DOHH2 (cell line): ENCODE results near the gene SEC63.

Source experiments
- H3F3A ChIP-seq: fragments of 200-600 bp; sonication (generic), shearing (Covaris generic); 2 replicates; pipeline ENCODE4 v1.6.0; 2016; ENCODE audit warnings: antibody characterized with exemption, mild to moderate bottlenecking; ENCODE audit not compliant: control insufficient read depth, insufficient read depth
- H3K27ac ChIP-seq: fragments of 200-600 bp; sonication (generic); 2 replicates; pipeline ENCODE4 v1.5.1; 2014; ENCODE audit warnings: low read depth, mild to moderate bottlenecking, low read length, moderate library complexity
- H3K27me3 ChIP-seq: fragments of 200-600 bp; sonication (generic); 2 replicates; pipeline ENCODE4 v1.6.1; 2014; ENCODE audit warnings: mild to moderate bottlenecking, low read length, mixed read lengths; ENCODE audit not compliant: control insufficient read depth
- H3K36me3 ChIP-seq: fragments of 200-600 bp; sonication (generic); 2 replicates; pipeline ENCODE4 v1.6.1; 2014; ENCODE audit warnings: mild to moderate bottlenecking, low read length, moderate library complexity, mixed read lengths; ENCODE audit not compliant: control insufficient read depth
- H3K4me1 ChIP-seq: fragments of 200-600 bp; sonication (generic); 2 replicates; pipeline ENCODE4 v1.6.1; 2014; ENCODE audit warnings: mild to moderate bottlenecking, low read length, mixed read lengths; ENCODE audit not compliant: control insufficient read depth
- H3K4me2 ChIP-seq: fragments of 200-600 bp; sonication (generic); 2 replicates; pipeline ENCODE4 v1.6.0; 2014; ENCODE audit warnings: mild to moderate bottlenecking, low read length, moderate library complexity
- H3K4me3 ChIP-seq: fragments of 200-600 bp; sonication (generic); 2 replicates; pipeline ENCODE4 v1.5.1; 2014; ENCODE audit warnings: mild to moderate bottlenecking, low read length, mixed read lengths
- H3K79me2 ChIP-seq: fragments of 200-600 bp; sonication (generic); 2 replicates; pipeline ENCODE4 v1.6.1; 2014; ENCODE audit warnings: mild to moderate bottlenecking, low read length, mixed read lengths; ENCODE audit not compliant: control insufficient read depth
- H3K9me2 ChIP-seq: fragments of 200-600 bp; sonication (generic); replicated peaks from 2 replicates; pipeline ENCODE4 v1.6.1; 2014; ENCODE audit warnings: mild to moderate bottlenecking, low read length, mixed read lengths; ENCODE audit not compliant: control insufficient read depth
- H3K9me3 ChIP-seq: fragments of 200-600 bp; sonication (generic); 2 replicates; pipeline ENCODE4 v1.6.1; 2014; ENCODE audit warnings: antibody characterized with exemption, low read length, mixed read lengths; ENCODE audit not compliant: control insufficient read depth, insufficient read depth
- H4K20me1 ChIP-seq: fragments of 200-600 bp; sonication (generic); 2 replicates; pipeline ENCODE4 v1.6.0; 2014; ENCODE audit warnings: low read depth, mild to moderate bottlenecking, antibody characterized with exemption, low read length, moderate library complexity; ENCODE audit not compliant: control insufficient read depth, insufficient read depth
- CTCF ChIP-seq: fragments of 200-600 bp; sonication (generic); IDR thresholded peaks from one replicate; pipeline ENCODE4 v1.5.1; 2014; ENCODE audit warnings: antibody characterized with exemption, mild to moderate bottlenecking, low read depth, low read length; ENCODE audit not compliant: poor library complexity, severe bottlenecking
- EZH2phosphoT487 ChIP-seq: fragments of 200-600 bp; sonication (generic); IDR thresholded peaks from 2 replicates; pipeline ENCODE4 v1.6.1; 2017; ENCODE audit warnings: borderline replicate concordance, mild to moderate bottlenecking, antibody characterized with exemption, low read length, moderate library complexity, mixed read lengths

The SEC63 gene

GRCh38 chr6:107943626-107944439 is 14.2 kb downstream of the SEC63 start:
- Histone ChIP-seq H3K9me2 (no peaks in the 10 kb centered on the region), H4K20me1 (peaks cover 9% of the 10 kb centered on the region; the same call in 1 of the 2 replicates), H3K79me2 (peaks cover 96% of the 10 kb centered on the region), H3K27me3 (no peaks in the 10 kb centered on the region), H3F3A (no peaks in the 10 kb centered on the region), H3K4me3 (no peak overlapping the region), H3K36me3 (peaks cover 15% of the 10 kb centered on the region; the same call in 1 of the 2 replicates), H3K4me1 (peaks cover 8% of the 10 kb centered on the region), H3K27ac (no peak overlapping the region), H3K4me2 (no peak overlapping the region; the same call in 1 of the 2 replicates), H3K9me3 (no peaks in the 10 kb centered on the region)
- TF ChIP-seq EZH2phosphoT487 (no peak), CTCF (no peak)

GRCh38 chr6:107942142-107942541 is 15.9 kb downstream of the SEC63 start:
- Histone ChIP-seq H3K79me2 (peaks cover 96% of the 10 kb centered on the region), H3K4me2 (no peak overlapping the region), H3K9me2 (no peaks in the 10 kb centered on the region), H3K4me1 (peaks cover 14% of the 10 kb centered on the region), H3K36me3 (peaks cover 17% of the 10 kb centered on the region; the same call in 1 of the 2 replicates), H3K4me3 (no peak overlapping the region), H3K27ac (no peak overlapping the region), H3K9me3 (no peaks in the 10 kb centered on the region), H4K20me1 (peaks cover 7% of the 10 kb centered on the region; the same call in 1 of the 2 replicates), H3F3A (0 out of 2 replicates have a peak, but pooled peaks cover 3% of the 10 kb centered on the region), H3K27me3 (no peaks in the 10 kb centered on the region)
- TF ChIP-seq CTCF (no peak), EZH2phosphoT487 (no peak)

- TF ChIP-seq EZH2phosphoT487, result no peak
- no peak for TF ChIP-seq CTCF
- Histone ChIP-seq H3K9me3 (no peaks in the 10 kb centered on the region), H3K27me3 (no peaks in the 10 kb centered on the region), H3K4me1 (peaks cover 14% of the 10 kb centered on the region), H3K79me2 (peaks cover 96% of the 10 kb centered on the region), H3F3A (0 out of 2 replicates have a peak, but pooled peaks cover 3% of the 10 kb centered on the region), H4K20me1 (peaks cover 10% of the 10 kb centered on the region; the same call in 1 of the 2 replicates), H3K4me3 (no peak overlapping the region), H3K27ac (no peak overlapping the region), H3K4me2 (no peak overlapping the region), H3K9me2 (no peaks in the 10 kb centered on the region), H3K36me3 (peaks cover 17% of the 10 kb centered on the region; the same call in 1 of the 2 replicates)
These were observed 16.4 kb downstream of the SEC63 start for GRCh38 chr6:107941627-107942026.
